GM10248 (cell line): Measurements from ENCODE around the gene PIWIL1.

Experiments
- CTCF ChIA-PET: fragments of 300-600 bp; sonication (Branson Sonifier 250); formaldehyde crosslinking; extraction: SDS; loops from one replicate; lab custom pipeline; 2021; ENCODE audit warnings: antibody characterized with exemption; lab: Yijun Ruan, JAX
- POLR2A ChIA-PET: fragments of 350-650 bp; sonication (Branson Sonifier 250); formaldehyde crosslinking; extraction: SDS; loops from one replicate; lab custom pipeline; 2020; ENCODE audit warnings: antibody characterized with exemption; lab: Yijun Ruan, JAX
- DNase-seq: peaks from one replicate; pipeline ENCODE4 v3.0.0; 2012; ENCODE audit errors: extremely low spot score
- CTCF ChIP-seq: IDR thresholded peaks from 2 replicates; pipeline ENCODE4 v1.5.1; 2012; ENCODE audit warnings: mild to moderate bottlenecking, low read depth; ENCODE audit errors: extremely low read depth, missing control alignments, control extremely low read depth

Gene PIWIL1

GRCh38 chr12:130334937-130335336 is 2.8 kb upstream of the PIWIL1 start:
- TF ChIP-seq CTCF: no peak
- ChIA-PET CTCF (interaction anchor here (0.6 to 2.8 kb wide), 6 partner anchors 8 to 308 kb away, joined by 3 to 9 read pairs (median 4); no protein-coding TSS in a partner anchor), POLR2A (no interaction called here)
- DNase-seq: no peak

- TF ChIP-seq CTCF: peak; percentile 67
- ChIA-PET POLR2A (no interaction called here), CTCF (interaction anchor here (0.6 to 2.8 kb wide), 9 partner anchors 9 to 309 kb away, joined by 3 to 9 read pairs (median 3); no protein-coding TSS in a partner anchor)
- DNase-seq: peak; percentile 41
These were observed 1.9 kb upstream of the PIWIL1 start for GRCh38 chr12:130335517-130336392.

- DNase-seq: no peak
- ChIA-PET POLR2A (no interaction called here), CTCF (interaction anchor here (1.0 to 2.8 kb wide), 5 partner anchors 12 to 311 kb away, joined by 3 to 9 read pairs (median 5); no protein-coding TSS in a partner anchor)
- no peak for TF ChIP-seq CTCF
These were observed 782 bp upstream of the PIWIL1 start for GRCh38 chr12:130336723-130337487.

- CTCF ChIA-PET: no interaction called here
- POLR2A ChIA-PET: no interaction called here
- DNase-seq: no peak
- TF ChIP-seq CTCF: no peak
These were observed 1.3 kb downstream of the PIWIL1 start for GRCh38 chr12:130338794-130339601.

GRCh38 chr12:130339951-130340350 is 2.3 kb downstream of the PIWIL1 start:
- POLR2A ChIA-PET: interaction anchor here (0.6 kb wide), 1 partner anchor 150 kb away, joined by 4 read pairs; no protein-coding TSS in a partner anchor

More at GRCh38 chr12:130339951-130340350, 2.3 kb downstream of the PIWIL1 start:
- no peak for DNase-seq
- CTCF ChIA-PET: no interaction called here
- no peak for TF ChIP-seq CTCF
